Lower leg skin (tissue), 4 donors: ENCODE results near the gene IFT27. TPM values are rescaled to one million over a fixed set of nuclear protein-coding genes. Genes with fewer than 3 reads are reported as not detected.

Experiments used
- DNase-seq, 2 donors: peaks; one replicate each; pipeline ENCODE4 v3.0.0-alpha.2; 2019; ENCODE audit warnings: low spot score in 2 of 2
- H3K4me3 ChIP-seq: fragments of 200-600 bp; sonication (generic); 2 replicates; pipeline ENCODE4 v1.5.1; 2017; ENCODE audit warnings: mild to moderate bottlenecking, low read depth; ENCODE audit not compliant: poor library complexity, severe bottlenecking
- CTCF ChIP-seq, 3 donors: fragments of 450-650 bp; IDR thresholded peaks; one replicate each; pipeline ENCODE4 v1.5.1; 2016; ENCODE audit warnings: antibody characterized with exemption in 3 of 3, mild to moderate bottlenecking in 3 of 3, moderate library complexity in 2 of 3
- POLR2A ChIP-seq, 2 donors: fragments of 450-650 bp; IDR thresholded peaks; one replicate each; pipeline ENCODE4 v1.6.1; 2016 to 2017; ENCODE audit warnings: antibody characterized with exemption in 2 of 2, mild to moderate bottlenecking in 1 of 2, moderate library complexity in 1 of 2
- WGBS, 2 donors: methylation state at CpG; one replicate each; pipeline ENCODE4 v1.1.5; 2018; 5-methylcytosine and 5-hydroxymethylcytosine counted together
- intact Hi-C: fragments of 100-400 bp; cut with DNase I; formaldehyde crosslinking; loops from one replicate; pipeline ENCODE4 v1.15.0; 2023; ENCODE audit warnings: low total_unique reads
- total RNA-seq, 4 donors: library from RNA; depleted of rRNA; stranded (reverse); fragments of >200 nt; gene quantifications; one replicate each; pipeline ENCODE4 v1.1.0, GENCODE V29; 2016

IFT27 gene
- total RNA-seq, 4 donors from 2014 or later: 4.3 to 9.3 (median 8.7) TPM

GRCh38 chr22:36744413-36744765 is 31.5 kb downstream of the IFT27 start:
- intact Hi-C loops: no loop called here
- H3K4me3 ChIP-seq: no peak overlapping the region
- no peak for DNase-seq
- 56 to 67% methylated on average over 4 of the region's 4 CpGs for WGBS, 2 donors
- TF ChIP-seq CTCF (IDR thresholded peaks at IDR 0.05) (no peak), POLR2A (IDR thresholded peaks at IDR 0.05) (no peak)

GRCh38 chr22:36743591-36744412 is 32.1 kb downstream of the IFT27 start:
- intact Hi-C loops: no loop called here
- H3K4me3 ChIP-seq: no peak overlapping the region
- whole genome bisulfite sequencing, 2 donors: 69 to 73% methylated on average over 12 to 20 of the region's 21 CpGs
- TF ChIP-seq CTCF (IDR thresholded peaks at IDR 0.05) (no peak), POLR2A (IDR thresholded peaks at IDR 0.05) (no peak)
- peak in 1 of 2 donors; percentile 76 for DNase-seq

GRCh38 chr22:36743011-36743410 is 32.9 kb downstream of the IFT27 start:
- WGBS, 2 donors: 84 to 91% methylated on average over 2 to 4 of the region's 4 CpGs
- intact Hi-C loops: no loop called here
- TF ChIP-seq POLR2A (IDR thresholded peaks at IDR 0.05) (no peak), CTCF (IDR thresholded peaks at IDR 0.05) (no peak)
- DNase-seq: peak in 1 of 2 donors; percentile 72
- no peak overlapping the region for H3K4me3 ChIP-seq

- no peak for TF ChIP-seq CTCF (IDR thresholded peaks at IDR 0.05)
- TF ChIP-seq POLR2A (IDR thresholded peaks at IDR 0.05): no peak
- intact Hi-C loops: no loop called here
- DNase-seq: peak in 1 of 2 donors; percentile 75
- H3K4me3 ChIP-seq: no peak overlapping the region
- WGBS, 2 donors: 50 to 54% methylated on average over 6 of the region's 6 CpGs
Observed at GRCh38 chr22:36741968-36742367, 34.0 kb downstream of the IFT27 start.

- DNase-seq: peak in 1 of 2 donors; percentile 45
- 78 to 80% methylated on average over 8 of the region's 8 CpGs for WGBS, 2 donors
- H3K4me3 ChIP-seq: no peak overlapping the region
- intact Hi-C loops: no loop called here
- TF ChIP-seq POLR2A (IDR thresholded peaks at IDR 0.05) (no peak), CTCF (IDR thresholded peaks at IDR 0.05) (no peak)
Observed at GRCh38 chr22:36741204-36741793, 34.6 kb downstream of the IFT27 start.
